GM12878 (cell line): Measurements from ENCODE around the gene IL17A. TPM values are rescaled to one million over a fixed set of nuclear protein-coding genes. Genes with fewer than 3 reads are reported as not detected.

Source experiments
- ATAC-seq: fragments of 200-7000 bp; cut with Tn5 transposase; 3 replicates; pipeline ENCODE4 v1.9.1; 2020; ENCODE audit warnings: mild to moderate bottlenecking, moderate library complexity
- BruUV-seq: library from RNA; stranded (reverse); fragments of 400-500 nt; replicated peaks from 2 replicates; lab custom pipeline; 2021; lab: Mats Ljungman, UMichigan
- CTCF ChIA-PET: fragments of 300-600 bp; sonication (Branson Sonifier 250); formaldehyde crosslinking; extraction: SDS; loops from one replicate; lab custom pipeline; 2021; ENCODE audit warnings: inconsistent platforms; lab: Yijun Ruan, JAX
- POLR2A ChIA-PET: fragments of 350-600 bp; formaldehyde crosslinking; extraction: SDS; loops from one replicate; lab custom pipeline; 2021; ENCODE audit warnings: inconsistent platforms; lab: Charles Lee
- RAD21 ChIA-PET: fragments of 300-600 bp; sonication (Branson Sonifier 250); formaldehyde crosslinking; loops from one replicate; lab custom pipeline; 2023; ENCODE audit warnings: antibody characterized with exemption; ENCODE audit not compliant: unreplicated experiment; lab: Charles Lee
- SMC1A ChIA-PET: fragments of 300-600 bp; sonication (Branson Sonifier 250); formaldehyde crosslinking; loops from one replicate; lab custom pipeline; 2023; ENCODE audit not compliant: unreplicated experiment, uncharacterized antibody; lab: Charles Lee
- DNase-seq: peaks from one replicate; pipeline ENCODE4 v3.0.0-alpha.2; 2011; ENCODE audit warnings: low read depth, low spot score
- FAIRE-seq: peaks from 3 replicates; lab custom pipeline; 2011; peaks lifted over from hg19 to GRCh38; lab: Jason Lieb, UNC
- H2AFZ ChIP-seq: 2 replicates; pipeline ENCODE4 v1.6.0; 2011; ENCODE audit warnings: low read depth, low read length, control low read depth; ENCODE audit not compliant: control insufficient read depth
- H3K27ac ChIP-seq: 2 replicates; pipeline ENCODE4 v1.5.1; 2011; ENCODE audit warnings: control low read depth; ENCODE audit not compliant: control insufficient read depth, insufficient read depth
- H3K27me3 ChIP-seq, 2 experiments: replicated peaks in 1 of 2; 2 replicates each; pipeline versions ENCODE4 v1.6.0 to v1.6.1; 2011; ENCODE audit warnings: low read length in 1 of 2; ENCODE audit not compliant: control insufficient read depth in 2 of 2, insufficient read depth in 2 of 2
- H3K36me3 ChIP-seq, 2 experiments: 2 replicates each; pipeline ENCODE4 v1.5.1; 2011; ENCODE audit warnings: low read length in 1 of 2; ENCODE audit not compliant: control insufficient read depth in 2 of 2, insufficient read depth in 2 of 2
- H3K4me1 ChIP-seq: 2 replicates; pipeline ENCODE4 v1.6.1; 2011; ENCODE audit warnings: mild to moderate bottlenecking, low read length, moderate library complexity, mixed read lengths; ENCODE audit not compliant: control insufficient read depth, insufficient read depth
- H3K4me2 ChIP-seq: 2 replicates; pipeline ENCODE4 v1.6.0; 2011; ENCODE audit warnings: control low read depth; ENCODE audit not compliant: control insufficient read depth, insufficient read depth
- H3K4me3 ChIP-seq: fragments of 200-600 bp; sonication (generic); 2 replicates; pipeline ENCODE4 v1.5.1; 2016
- H3K79me2 ChIP-seq: 2 replicates; pipeline ENCODE4 v1.6.0; 2011; ENCODE audit warnings: low read length; ENCODE audit not compliant: control insufficient read depth, insufficient read depth
- H3K9ac ChIP-seq: 2 replicates; pipeline ENCODE4 v1.8.0; 2011; ENCODE audit warnings: low read length, control low read depth, mixed read lengths; ENCODE audit not compliant: control insufficient read depth, insufficient read depth
- H3K9me3 ChIP-seq: replicated peaks from 3 replicates; pipeline ENCODE4 v1.5.1; 2011; ENCODE audit warnings: mild to moderate bottlenecking, low read length; ENCODE audit not compliant: control insufficient read depth, insufficient read depth
- H4K20me1 ChIP-seq: 2 replicates; pipeline ENCODE4 v1.6.0; 2011; ENCODE audit not compliant: control insufficient read depth, insufficient read depth
- ATF7 ChIP-seq: fragments of 450-650 bp; IDR thresholded peaks from 2 replicates; pipeline ENCODE4 v1.6.1; 2016; ENCODE audit warnings: low read depth, mild to moderate bottlenecking
- CBFB ChIP-seq: IDR thresholded peaks from 2 replicates; pipeline ENCODE4 v1.6.1; 2016; ENCODE audit warnings: antibody characterized with exemption, low read depth
- CREB1 ChIP-seq: IDR thresholded peaks from 2 replicates; pipeline ENCODE4 v1.6.1; 2012; ENCODE audit warnings: low read depth, mild to moderate bottlenecking, inconsistent platforms
- DPF2 ChIP-seq: fragments of 450-650 bp; IDR thresholded peaks from 2 replicates; pipeline ENCODE4 v1.6.1; 2017; ENCODE audit warnings: mild to moderate bottlenecking
- EED ChIP-seq: sonication (generic); IDR thresholded peaks from 2 replicates; pipeline ENCODE4 v1.6.1; 2016; ENCODE audit warnings: antibody characterized with exemption, low read depth
- EGR1 ChIP-seq, 2 experiments: IDR thresholded peaks; 1 replicate in 1 of 2; 2 replicates in 1 of 2; pipeline ENCODE4 v1.6.1; 2011 to 2012; ENCODE audit warnings: low read depth in 2 of 2, low read length in 2 of 2, borderline replicate concordance in 1 of 2, mild to moderate bottlenecking in 1 of 2, moderate library complexity in 1 of 2
- ELK1 ChIP-seq: IDR thresholded peaks from 2 replicates; pipeline ENCODE4 v1.6.1; 2012; ENCODE audit warnings: low read depth, low read length, improper control_type of control experiment
- EP300 ChIP-seq, 2 experiments: fragments of 150-350 bp in 1 of 2; IDR thresholded peaks; 2 replicates each; pipeline ENCODE4 v1.6.1; 2011 to 2012; ENCODE audit warnings: low read depth in 2 of 2, low read length in 2 of 2, borderline replicate concordance in 1 of 2, improper control_type of control experiment in 1 of 2, inconsistent platforms in 1 of 2; ENCODE audit not compliant: control insufficient read depth in 1 of 2
- GATAD2B ChIP-seq: fragments of 450-650 bp; conservative IDR thresholded peaks from 2 replicates; pipeline ENCODE4 v1.6.1; 2017; ENCODE audit warnings: low read depth, mild to moderate bottlenecking, moderate library complexity
- JUNB ChIP-seq: IDR thresholded peaks from 2 replicates; pipeline ENCODE4 v1.6.1; 2016; ENCODE audit warnings: antibody characterized with exemption, mild to moderate bottlenecking
- MTA2 ChIP-seq: fragments of 450-650 bp; IDR thresholded peaks from 2 replicates; pipeline ENCODE4 v1.6.1; 2016; ENCODE audit warnings: low read depth, mild to moderate bottlenecking, moderate library complexity
- NFYB ChIP-seq: IDR thresholded peaks from 2 replicates; pipeline ENCODE4 v1.6.1; 2011; ENCODE audit warnings: low read depth, mild to moderate bottlenecking, low read length, improper control_type of control experiment, moderate library complexity; ENCODE audit not compliant: insufficient read depth
- PAX5 ChIP-seq: IDR thresholded peaks from 2 replicates; pipeline ENCODE4 v1.6.1; 2011; ENCODE audit warnings: low read depth, low read length, borderline replicate concordance
- POU2F2 ChIP-seq: IDR thresholded peaks from 3 replicates; pipeline ENCODE4 v1.6.1; 2011; ENCODE audit warnings: low read depth, mild to moderate bottlenecking, low read length, borderline replicate concordance
- RUNX3 ChIP-seq: IDR thresholded peaks from 2 replicates; pipeline ENCODE4 v1.6.1; 2012; ENCODE audit warnings: low read length, inconsistent platforms
- SUPT20H ChIP-seq: IDR thresholded peaks from 2 replicates; pipeline ENCODE4 v1.6.1; 2011; ENCODE audit warnings: low read depth, mild to moderate bottlenecking, low read length, moderate library complexity, borderline replicate concordance; ENCODE audit not compliant: control insufficient read depth
- TBL1XR1 ChIP-seq: IDR thresholded peaks from 2 replicates; pipeline ENCODE4 v1.6.1; 2012; ENCODE audit warnings: low read depth, low read length, improper control_type of control experiment
- whole genome bisulfite sequencing: methylation state at CpG from one replicate; pipeline ENCODE4 v1.1.6; 2016; ENCODE audit warnings: low lambda C conversion rate; ENCODE audit not compliant: insufficient replicate concordance, insufficient coverage; ENCODE audit errors: missing lambda C conversion rate; 5-methylcytosine and 5-hydroxymethylcytosine counted together
- in situ Hi-C: fragments of 300-500 bp; cut with MboI; formaldehyde crosslinking; loops from 9 replicates; pipeline ENCODE4 v1.14.3; 2018; ENCODE audit warnings: mixed read lengths
- intact Hi-C: fragments of 100-400 bp; cut with micrococcal nuclease; formaldehyde crosslinking; loops from one replicate; pipeline ENCODE4 v1.14.2; 2022; ENCODE audit not compliant: unreplicated experiment
- polyA plus RNA-seq, 11 experiments: library from polyadenylated mRNA; depleted of rRNA in 4 of 11; unstranded in 6 of 11; stranded (reverse) in 5 of 11; fragments of >200 nt; fragmentation: Nextera tagmentation in 4 of 11; fragmentation: Illumina TruSeq in 1 of 11; extraction: Ambion mirVana in 4 of 11; extraction: Trizol in 1 of 11; gene quantifications; 1 replicate in 1 of 11; 2 replicates in 10 of 11; pipeline versions ENCODE4 v1.2.1 to v1.2.3, GENCODE V29; 2011 to 2016; ENCODE audit warnings: inconsistent platforms in 2 of 11, missing spikeins in 2 of 11, low read depth in 1 of 11
- total RNA-seq, 4 experiments: library from RNA; depleted of rRNA in 3 of 4; stranded (reverse); fragments of >200 nt in 3 of 4; fragmentation: Illumina TruSeq in 1 of 4; extraction: Trizol in 1 of 4; gene quantifications; 2 replicates each; pipeline versions ENCODE4 v1.2.1 to v1.2.3, GENCODE V29; 2013 to 2021
- TF ChIP-seq, protein P1 (sequence below): fragments of 450-650 bp; IDR thresholded peaks from 2 replicates; pipeline ENCODE4 v1.6.1; 2017; ENCODE audit warnings: mild to moderate bottlenecking, low read depth, inconsistent platforms; ENCODE audit not compliant: poor library complexity, severe bottlenecking
- TF ChIP-seq, protein P2 (sequence below): fragments of 450-650 bp; IDR thresholded peaks from 2 replicates; pipeline ENCODE4 v1.6.1; 2016; ENCODE audit warnings: mild to moderate bottlenecking

The IL17A gene
- total and polyA plus RNA-seq, 10 of the 15 experiments (the other 5 are each of a cell fraction or from before 2014, with no cell fraction given) = not detected

- BruUV-seq = no TSS peak
- SMC1A ChIA-PET = interaction anchor here (0.9 to 2.1 kb wide), 5 partner anchors 9 to 108 kb away, joined by 3 to 5 read pairs (median 3); no protein-coding TSS in a partner anchor
- Histone ChIP-seq H3K9me3 (peaks cover 6% of the 10 kb centered on the region; the same call in 2 of the 3 replicates), H3K4me2 (peak overlapping the region; percentile 30), H2AFZ (no peak overlapping the region), H3K4me3 (no peak overlapping the region), H3K79me2 (no peaks in the 10 kb centered on the region), H3K4me1 (peaks cover 25% of the 10 kb centered on the region), H3K9ac (no peak overlapping the region), H3K36me3 (no peaks in the 10 kb centered on the region), H3K27me3 (0 out of 4 replicates have a peak, but pooled peaks cover 0 to 2% of the 10 kb centered on the region in 2 experiments), H4K20me1 (no peaks in the 10 kb centered on the region), H3K27ac (no peak overlapping the region)
- FAIRE-seq = peak; percentile 98
- in situ Hi-C loops = no loop called here
- WGBS = 27% methylated on average over 7 of the region's 7 CpGs
- peak; percentile 87 for DNase-seq
- intact Hi-C loops = loop anchor here (5.0 kb wide), 1 partner anchor 94 kb away; no protein-coding TSS in a partner anchor
- ATAC-seq = peak; percentile 95
- POLR2A ChIA-PET = no interaction called here
- CTCF ChIA-PET = interaction anchor here (0.7 to 1.0 kb wide), 3 partner anchors 57 to 129 kb away, joined by 3 to 4 read pairs (median 3); partner anchors contain the start of gene MCM3
- RAD21 ChIA-PET = interaction anchor here (1.0 to 1.4 kb wide), 2 partner anchors 48 to 76 kb away, joined by 3 read pairs; no protein-coding TSS in a partner anchor
- TF ChIP-seq SUPT20H = no peak
- peak; percentile 100 for TF ChIP-seq RUNX3
- TF ChIP-seq PAX5 = peak; percentile 91; the same call in 1 of the 2 replicates
- TF ChIP-seq ATF7 = peak; percentile 60
- TF ChIP-seq GATAD2B = peak; percentile 73
- peak; percentile 59 for TF ChIP-seq MTA2
- TF ChIP-seq, protein P1, sequence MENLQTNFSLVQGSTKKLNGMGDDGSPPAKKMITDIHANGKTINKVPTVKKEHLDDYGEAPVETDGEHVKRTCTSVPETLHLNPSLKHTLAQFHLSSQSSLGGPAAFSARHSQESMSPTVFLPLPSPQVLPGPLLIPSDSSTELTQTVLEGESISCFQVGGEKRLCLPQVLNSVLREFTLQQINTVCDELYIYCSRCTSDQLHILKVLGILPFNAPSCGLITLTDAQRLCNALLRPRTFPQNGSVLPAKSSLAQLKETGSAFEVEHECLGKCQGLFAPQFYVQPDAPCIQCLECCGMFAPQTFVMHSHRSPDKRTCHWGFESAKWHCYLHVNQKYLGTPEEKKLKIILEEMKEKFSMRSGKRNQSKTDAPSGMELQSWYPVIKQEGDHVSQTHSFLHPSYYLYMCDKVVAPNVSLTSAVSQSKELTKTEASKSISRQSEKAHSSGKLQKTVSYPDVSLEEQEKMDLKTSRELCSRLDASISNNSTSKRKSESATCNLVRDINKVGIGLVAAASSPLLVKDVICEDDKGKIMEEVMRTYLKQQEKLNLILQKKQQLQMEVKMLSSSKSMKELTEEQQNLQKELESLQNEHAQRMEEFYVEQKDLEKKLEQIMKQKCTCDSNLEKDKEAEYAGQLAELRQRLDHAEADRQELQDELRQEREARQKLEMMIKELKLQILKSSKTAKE = peak; percentile 16
- TF ChIP-seq ELK1 = no peak
- TF ChIP-seq EGR1 (IDR thresholded peaks at IDR 0.05; ENCODE audit: borderline replicate concordance in 1 of 2, low read depth in 2 of 2, low read length in 2 of 2) = peak in 1 of 2 experiments; percentile 25; a peak in 1 of 3 replicates
- TF ChIP-seq NFYB = peak; percentile 11; the same call in 1 of the 2 replicates
- TF ChIP-seq TBL1XR1 = peak; percentile 87
- TF ChIP-seq EED = peak; percentile 94
- peak; percentile 97 for TF ChIP-seq CBFB
- peak; percentile 51; the same call in 1 of the 2 replicates for TF ChIP-seq DPF2
- TF ChIP-seq JUNB = peak; percentile 63
- 0 out of 3 replicates have a peak, but pooled peaks have one; percentile 54 for TF ChIP-seq POU2F2
- TF ChIP-seq, protein P2, sequence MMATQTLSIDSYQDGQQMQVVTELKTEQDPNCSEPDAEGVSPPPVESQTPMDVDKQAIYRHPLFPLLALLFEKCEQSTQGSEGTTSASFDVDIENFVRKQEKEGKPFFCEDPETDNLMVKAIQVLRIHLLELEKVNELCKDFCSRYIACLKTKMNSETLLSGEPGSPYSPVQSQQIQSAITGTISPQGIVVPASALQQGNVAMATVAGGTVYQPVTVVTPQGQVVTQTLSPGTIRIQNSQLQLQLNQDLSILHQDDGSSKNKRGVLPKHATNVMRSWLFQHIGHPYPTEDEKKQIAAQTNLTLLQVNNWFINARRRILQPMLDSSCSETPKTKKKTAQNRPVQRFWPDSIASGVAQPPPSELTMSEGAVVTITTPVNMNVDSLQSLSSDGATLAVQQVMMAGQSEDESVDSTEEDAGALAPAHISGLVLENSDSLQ = peak; percentile 52; the same call in 1 of the 2 replicates
- TF ChIP-seq EP300 (IDR thresholded peaks at IDR 0.05; ENCODE audit: borderline replicate concordance in 1 of 2, control insufficient read depth in 1 of 2, low read depth in 2 of 2, low read length in 2 of 2) = peak; percentile 51 to 52; a peak in 1 of 4 replicates
- peak; percentile 42; the same call in 1 of the 2 replicates for TF ChIP-seq CREB1
These were observed 30.2 kb upstream of the IL17A start for GRCh38 chr6:52155791-52156576.
